Loucy (cell line): ENCODE measurements around the gene SYTL1.

Source experiments
- EZH2phosphoT487 ChIP-seq: fragments of 200-600 bp; IDR thresholded peaks from 2 replicates; pipeline ENCODE4 v1.6.1; 2018; ENCODE audit warnings: antibody characterized with exemption, mild to moderate bottlenecking, moderate library complexity, borderline replicate concordance
- TF ChIP-seq, protein P1 (sequence below): fragments of 200-600 bp; sonication (generic); conservative IDR thresholded peaks from 2 replicates; pipeline ENCODE4 v1.5.1; 2014; ENCODE audit warnings: mild to moderate bottlenecking, antibody characterized with exemption, low read length

DNA sequence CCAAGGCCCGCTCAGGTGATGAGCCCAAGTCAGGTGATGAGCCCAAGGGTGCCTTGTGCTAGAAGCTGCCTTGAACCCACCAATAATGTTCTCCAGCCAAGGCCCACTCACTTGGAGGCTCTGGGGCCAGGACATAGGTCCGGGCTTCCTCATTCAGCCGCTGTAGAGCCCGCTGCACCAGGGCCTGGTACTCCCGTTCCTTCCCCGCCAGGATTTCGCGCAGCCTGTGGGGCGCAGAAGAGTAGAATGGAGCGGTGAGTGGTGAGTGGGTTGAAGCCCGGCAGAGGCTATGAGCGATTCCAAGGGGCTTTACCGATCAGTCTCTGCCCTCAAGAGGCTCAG is 14.4 kb downstream of the SYTL1 start:
- TF ChIP-seq, protein P1, sequence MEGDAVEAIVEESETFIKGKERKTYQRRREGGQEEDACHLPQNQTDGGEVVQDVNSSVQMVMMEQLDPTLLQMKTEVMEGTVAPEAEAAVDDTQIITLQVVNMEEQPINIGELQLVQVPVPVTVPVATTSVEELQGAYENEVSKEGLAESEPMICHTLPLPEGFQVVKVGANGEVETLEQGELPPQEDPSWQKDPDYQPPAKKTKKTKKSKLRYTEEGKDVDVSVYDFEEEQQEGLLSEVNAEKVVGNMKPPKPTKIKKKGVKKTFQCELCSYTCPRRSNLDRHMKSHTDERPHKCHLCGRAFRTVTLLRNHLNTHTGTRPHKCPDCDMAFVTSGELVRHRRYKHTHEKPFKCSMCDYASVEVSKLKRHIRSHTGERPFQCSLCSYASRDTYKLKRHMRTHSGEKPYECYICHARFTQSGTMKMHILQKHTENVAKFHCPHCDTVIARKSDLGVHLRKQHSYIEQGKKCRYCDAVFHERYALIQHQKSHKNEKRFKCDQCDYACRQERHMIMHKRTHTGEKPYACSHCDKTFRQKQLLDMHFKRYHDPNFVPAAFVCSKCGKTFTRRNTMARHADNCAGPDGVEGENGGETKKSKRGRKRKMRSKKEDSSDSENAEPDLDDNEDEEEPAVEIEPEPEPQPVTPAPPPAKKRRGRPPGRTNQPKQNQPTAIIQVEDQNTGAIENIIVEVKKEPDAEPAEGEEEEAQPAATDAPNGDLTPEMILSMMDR: no peak
- TF ChIP-seq EZH2phosphoT487: no peak
